ENCODE results near the gene TBC1D10B. TPM values are rescaled to one million over a fixed set of nuclear protein-coding genes. Genes with fewer than 3 reads are reported as not detected.

TBC1D10B gene, protein sequence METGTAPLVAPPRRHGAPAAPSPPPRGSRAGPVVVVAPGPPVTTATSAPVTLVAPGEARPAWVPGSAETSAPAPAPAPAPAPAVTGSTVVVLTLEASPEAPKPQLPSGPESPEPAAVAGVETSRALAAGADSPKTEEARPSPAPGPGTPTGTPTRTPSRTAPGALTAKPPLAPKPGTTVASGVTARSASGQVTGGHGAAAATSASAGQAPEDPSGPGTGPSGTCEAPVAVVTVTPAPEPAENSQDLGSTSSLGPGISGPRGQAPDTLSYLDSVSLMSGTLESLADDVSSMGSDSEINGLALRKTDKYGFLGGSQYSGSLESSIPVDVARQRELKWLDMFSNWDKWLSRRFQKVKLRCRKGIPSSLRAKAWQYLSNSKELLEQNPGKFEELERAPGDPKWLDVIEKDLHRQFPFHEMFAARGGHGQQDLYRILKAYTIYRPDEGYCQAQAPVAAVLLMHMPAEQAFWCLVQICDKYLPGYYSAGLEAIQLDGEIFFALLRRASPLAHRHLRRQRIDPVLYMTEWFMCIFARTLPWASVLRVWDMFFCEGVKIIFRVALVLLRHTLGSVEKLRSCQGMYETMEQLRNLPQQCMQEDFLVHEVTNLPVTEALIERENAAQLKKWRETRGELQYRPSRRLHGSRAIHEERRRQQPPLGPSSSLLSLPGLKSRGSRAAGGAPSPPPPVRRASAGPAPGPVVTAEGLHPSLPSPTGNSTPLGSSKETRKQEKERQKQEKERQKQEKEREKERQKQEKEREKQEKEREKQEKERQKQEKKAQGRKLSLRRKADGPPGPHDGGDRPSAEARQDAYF
- 26.4 TPM for polyA plus RNA-seq (2013)

DNA sequence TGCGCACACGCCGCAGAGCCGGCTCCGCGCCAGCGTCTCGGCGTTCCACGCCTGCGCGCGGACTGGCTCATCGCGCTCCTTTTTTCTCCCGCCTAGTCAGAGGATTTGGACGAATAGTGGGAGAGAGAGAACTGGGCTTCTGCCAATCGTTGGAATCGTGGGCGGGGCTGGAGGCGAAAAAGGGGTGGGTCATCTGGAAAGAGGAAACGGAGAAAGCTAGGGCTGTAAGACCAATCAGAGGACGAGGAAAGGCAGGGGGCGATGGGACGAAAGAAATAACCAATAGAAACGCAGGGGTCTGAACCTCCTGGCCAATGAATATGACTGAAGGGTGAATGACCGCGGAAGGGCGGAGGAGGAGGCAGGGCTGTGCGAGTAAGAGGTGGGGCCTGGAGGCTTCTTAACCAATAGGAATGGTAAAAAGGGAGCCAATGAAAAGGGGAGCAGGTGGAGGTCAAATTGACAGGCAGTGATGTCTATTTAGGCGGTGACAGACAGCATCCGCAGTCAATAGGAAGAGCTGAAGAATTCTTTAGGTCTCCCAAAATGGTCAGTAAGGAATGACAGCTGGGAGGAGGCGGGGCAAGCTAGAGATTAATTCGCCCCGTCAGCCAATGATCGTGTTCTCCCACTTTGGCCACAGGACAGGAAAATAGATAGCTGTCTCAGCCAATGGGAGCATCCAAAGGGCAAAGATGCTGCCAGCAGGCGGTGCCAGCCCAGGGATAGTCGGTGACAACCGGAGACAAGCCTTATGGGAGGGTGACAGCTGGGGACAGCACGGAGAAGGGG, at the start of gene TBC1D10B:
Gene TBC1D10B, minus strand, starts transcription at position 39 of the 792 bp plus-strand sequence. CDS start 311 bp downstream, outside the sequence.
- H3K9me3 ChIP-seq (ENCODE audit: control extremely low read depth in 1 of 5, control insufficient read depth in 4 of 5, insufficient read depth in 2 of 5, low read depth in 1 of 5, low read length in 4 of 5): no peaks in the 10 kb centered on the region
- peaks cover 0 to 11% (median 4%) of the 10 kb centered on the region in 4 experiments for H3K36me3 ChIP-seq (ENCODE audit: control insufficient read depth in 4 of 4, insufficient read depth in 4 of 4, low read length in 3 of 4)
- ChIA-PET POLR2A (interaction anchor here (0.7 to 1.3 kb wide), 4 partner anchors 16 to 198 kb away, joined by 3 to 5 read pairs (median 3); partner anchors contain the start of genes CD2BP2, ZNF48 and ZNF771), CTCF (interaction anchor here (0.6 to 2.2 kb wide), 14 partner anchors 8 to 90 kb away, joined by 3 to 16 read pairs (median 4); partner anchors contain the start of genes CD2BP2, SEPTIN1, ZNF48 and ZNF771)
- H3K27me3 ChIP-seq (replicated peaks in 2 of 5; ENCODE audit: control insufficient read depth in 4 of 5, insufficient read depth in 5 of 5, low read length in 4 of 5): no peaks in the 10 kb centered on the region
- peaks cover 11 to 42% (median 32%) of the 10 kb centered on the region in 4 experiments for H3K4me1 ChIP-seq (ENCODE audit: control extremely low read depth in 1 of 4, control insufficient read depth in 4 of 4, insufficient read depth in 4 of 4, low read length in 3 of 4)
- H3K4me3 ChIP-seq (ENCODE audit: control insufficient read depth in 1 of 7, extremely low read depth in 1 of 7, insufficient read depth in 4 of 7, low read depth in 2 of 7, low read length in 6 of 7): peak within 1 kb of the TSS; percentile 68 to 93 (median 75)
- WGBS (ENCODE audit: insufficient coverage): 0% methylated on average over 23 of the region's 40 CpGs
- peak; percentile 100 for DNase-seq
- H3K27ac ChIP-seq (ENCODE audit: insufficient read depth in 1 of 2, low read depth in 1 of 2, low read length in 2 of 2, poor library complexity in 1 of 2, severe bottlenecking in 2 of 2): peak within 1 kb of the TSS; percentile 25 to 82

- ChIA-PET CTCF (interaction anchor here (0.8 to 2.1 kb wide), 8 partner anchors 9 to 256 kb away, joined by 3 to 10 read pairs (median 3); partner anchors contain the start of gene DCTPP1), POLR2A (interaction anchor here (1.0 to 2.7 kb wide), 3 partner anchors 9 to 22 kb away, joined by 3 to 9 read pairs (median 3); partner anchors contain the start of gene DCTPP1)
- peak in 1 of 3 donors; percentile 37 for DNase-seq
- H3K4me1 ChIP-seq (ENCODE audit: control extremely low read depth in 1 of 4, control insufficient read depth in 4 of 4, insufficient read depth in 4 of 4, low read length in 3 of 4): peaks cover 0 to 16% (median 15%) of the 10 kb centered on the region in 4 experiments
- WGBS (ENCODE audit: insufficient coverage): 72% methylated on average over 26 of the region's 31 CpGs
- H3K27ac ChIP-seq (ENCODE audit: insufficient read depth in 1 of 2, low read depth in 1 of 2, low read length in 2 of 2, poor library complexity in 1 of 2, severe bottlenecking in 2 of 2): peak overlapping the region in 1 of 2 experiments; percentile 49
- peaks cover 0 to 46% (median 14%) of the 10 kb centered on the region in 4 experiments for H3K36me3 ChIP-seq (ENCODE audit: control insufficient read depth in 4 of 4, insufficient read depth in 4 of 4, low read length in 3 of 4)
- no peaks in the 10 kb centered on the region for H3K9me3 ChIP-seq (ENCODE audit: control extremely low read depth in 1 of 5, control insufficient read depth in 4 of 5, insufficient read depth in 2 of 5, low read depth in 1 of 5, low read length in 4 of 5)
- H3K4me3 ChIP-seq (ENCODE audit: control insufficient read depth in 1 of 7, extremely low read depth in 1 of 7, insufficient read depth in 4 of 7, low read depth in 2 of 7, low read length in 6 of 7): peak overlapping the region in 5 of 7 experiments; percentile 63 to 82 (median 77)
- H3K27me3 ChIP-seq (replicated peaks in 2 of 5; ENCODE audit: control insufficient read depth in 4 of 5, insufficient read depth in 5 of 5, low read length in 4 of 5): no peaks in the 10 kb centered on the region
Observed at GRCh38 chr16:30418350-30419181, 48.3 kb upstream of the TBC1D10B start.

DNA sequence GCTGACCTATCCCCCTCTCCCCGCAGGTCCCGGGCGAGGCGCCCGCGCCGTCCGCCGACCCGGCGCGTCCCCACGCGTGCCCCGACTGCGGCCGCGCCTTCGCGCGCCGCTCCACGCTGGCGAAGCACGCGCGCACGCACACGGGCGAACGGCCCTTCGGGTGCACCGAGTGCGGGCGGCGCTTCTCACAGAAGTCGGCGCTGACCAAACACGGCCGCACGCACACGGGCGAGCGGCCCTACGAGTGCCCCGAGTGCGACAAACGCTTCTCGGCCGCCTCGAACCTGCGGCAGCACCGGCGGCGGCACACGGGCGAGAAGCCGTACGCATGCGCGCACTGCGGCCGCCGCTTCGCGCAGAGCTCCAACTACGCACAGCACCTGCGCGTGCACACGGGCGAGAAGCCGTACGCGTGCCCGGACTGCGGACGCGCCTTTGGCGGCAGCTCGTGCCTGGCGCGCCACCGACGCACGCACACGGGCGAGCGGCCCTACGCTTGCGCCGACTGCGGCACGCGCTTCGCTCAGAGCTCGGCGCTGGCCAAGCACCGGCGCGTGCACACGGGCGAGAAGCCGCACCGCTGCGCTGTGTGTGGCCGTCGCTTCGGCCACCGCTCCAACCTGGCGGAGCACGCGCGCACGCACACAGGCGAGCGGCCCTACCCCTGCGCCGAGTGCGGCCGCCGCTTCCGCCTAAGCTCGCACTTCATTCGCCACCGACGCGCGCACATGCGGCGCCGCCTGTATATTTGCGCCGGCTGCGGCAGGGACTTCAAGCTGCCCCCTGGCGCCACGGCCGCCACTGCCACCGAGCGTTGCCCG, 47.4 kb upstream of the TBC1D10B start:
- peaks cover 3 to 48% (median 12%) of the 10 kb centered on the region in 4 experiments for H3K36me3 ChIP-seq (ENCODE audit: control insufficient read depth in 4 of 4, insufficient read depth in 4 of 4, low read length in 3 of 4)
- POLR2A ChIA-PET: interaction anchor here (0.6 to 2.7 kb wide), 5 partner anchors 8 to 310 kb away, joined by 3 to 9 read pairs (median 3); partner anchors contain the start of genes DCTPP1 and SEPHS2
- H3K4me1 ChIP-seq (ENCODE audit: control extremely low read depth in 1 of 4, control insufficient read depth in 4 of 4, insufficient read depth in 4 of 4, low read length in 3 of 4): peaks cover 0 to 18% (median 15%) of the 10 kb centered on the region in 4 experiments
- peak; percentile 90 to 96 (median 95) for DNase-seq
- CTCF ChIA-PET: interaction anchor here (0.8 to 2.1 kb wide), 8 partner anchors 8 to 257 kb away, joined by 3 to 10 read pairs (median 4); partner anchors contain the start of gene DCTPP1
- no peaks in the 10 kb centered on the region for H3K9me3 ChIP-seq (ENCODE audit: control extremely low read depth in 1 of 5, control insufficient read depth in 4 of 5, insufficient read depth in 2 of 5, low read depth in 1 of 5, low read length in 4 of 5)
- peak overlapping the region in 1 of 2 experiments; percentile 54 for H3K27ac ChIP-seq (ENCODE audit: insufficient read depth in 1 of 2, low read depth in 1 of 2, low read length in 2 of 2, poor library complexity in 1 of 2, severe bottlenecking in 2 of 2)
- H3K27me3 ChIP-seq (replicated peaks in 2 of 5; ENCODE audit: control insufficient read depth in 4 of 5, insufficient read depth in 5 of 5, low read length in 4 of 5): no peaks in the 10 kb centered on the region
- H3K4me3 ChIP-seq (ENCODE audit: control insufficient read depth in 1 of 7, extremely low read depth in 1 of 7, insufficient read depth in 4 of 7, low read depth in 2 of 7, low read length in 6 of 7): peak overlapping the region; percentile 57 to 82 (median 66)
- WGBS (ENCODE audit: insufficient coverage): 0% methylated on average over 110 of the region's 140 CpGs

DNA sequence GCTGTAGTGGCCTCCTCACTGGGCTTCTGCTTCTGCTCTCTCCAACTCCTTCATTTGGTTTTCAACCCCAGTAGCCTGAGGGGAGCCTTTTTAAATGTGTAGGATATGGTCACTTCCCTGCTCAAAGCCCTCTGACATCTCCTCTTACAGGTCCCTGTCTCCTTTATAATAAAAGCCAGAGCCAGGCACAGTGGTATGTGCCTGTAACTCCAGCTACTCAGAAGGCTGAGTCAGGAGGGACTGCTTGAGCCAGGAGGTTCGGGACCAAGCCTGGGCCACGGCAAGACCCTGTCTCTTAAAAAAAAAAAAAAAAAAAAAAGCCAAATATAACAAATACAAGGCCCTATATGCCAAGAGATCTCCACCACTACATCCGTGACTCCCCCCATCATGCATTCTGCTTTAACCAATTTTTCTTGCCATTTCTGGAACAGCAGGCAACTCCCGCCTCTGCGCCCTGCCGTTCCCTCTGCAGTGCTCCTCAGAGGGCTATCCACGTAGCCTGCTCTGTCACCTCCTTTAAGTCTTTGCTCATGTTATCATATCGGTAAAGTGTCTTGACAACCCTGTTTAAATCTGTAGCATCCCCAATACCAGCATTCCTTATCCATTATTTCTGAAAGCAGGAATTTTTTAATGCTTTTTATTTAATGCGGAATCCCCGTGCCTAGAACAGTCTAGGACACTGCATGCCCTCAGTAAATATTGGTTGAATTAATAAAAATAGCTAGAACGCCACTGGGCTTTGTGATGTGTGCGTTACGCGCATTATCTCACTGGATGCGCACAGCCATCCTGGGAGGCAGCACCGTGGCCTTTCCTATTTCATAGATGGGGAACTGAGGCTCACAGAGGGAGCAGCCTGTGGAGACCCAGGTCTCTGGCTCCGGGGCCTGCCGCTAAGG, 46.6 kb upstream of the TBC1D10B start:
- Histone ChIP-seq H3K36me3 (ENCODE audit: control insufficient read depth in 4 of 4, insufficient read depth in 4 of 4, low read length in 3 of 4) (peaks cover 3 to 43% (median 7%) of the 10 kb centered on the region in 4 experiments), H3K27ac (ENCODE audit: insufficient read depth in 1 of 2, low read depth in 1 of 2, low read length in 2 of 2, poor library complexity in 1 of 2, severe bottlenecking in 2 of 2) (no peak overlapping the region), H3K4me1 (ENCODE audit: control extremely low read depth in 1 of 4, control insufficient read depth in 4 of 4, insufficient read depth in 4 of 4, low read length in 3 of 4) (peaks cover 0 to 27% (median 22%) of the 10 kb centered on the region in 4 experiments), H3K4me3 (ENCODE audit: control insufficient read depth in 1 of 7, extremely low read depth in 1 of 7, insufficient read depth in 4 of 7, low read depth in 2 of 7, low read length in 6 of 7) (peak overlapping the region; percentile 57 to 82 (median 66)), H3K9me3 (ENCODE audit: control extremely low read depth in 1 of 5, control insufficient read depth in 4 of 5, insufficient read depth in 2 of 5, low read depth in 1 of 5, low read length in 4 of 5) (no peaks in the 10 kb centered on the region), H3K27me3 (replicated peaks in 2 of 5; ENCODE audit: control insufficient read depth in 4 of 5, insufficient read depth in 5 of 5, low read length in 4 of 5) (no peaks in the 10 kb centered on the region)
- WGBS (ENCODE audit: insufficient coverage): 68% methylated on average over 12 of the region's 18 CpGs
- no peak for DNase-seq
- ChIA-PET POLR2A (interaction anchor here (0.9 to 2.7 kb wide), 2 partner anchors 13 to 28 kb away, joined by 3 to 9 read pairs; partner anchors contain the start of genes DCTPP1 and SEPHS2), CTCF (interaction anchor here (1.0 to 2.1 kb wide), 10 partner anchors 7 to 258 kb away, joined by 3 to 10 read pairs (median 4); partner anchors contain the start of gene DCTPP1)

Measured in common myeloid progenitor, CD34-positive (primary cell).